Measurements from ENCODE around the gene SLC1A5. TPM values are rescaled to one million over a fixed set of nuclear protein-coding genes. Genes with fewer than 3 reads are reported as not detected.
"Not testable (repeated sequence)": the region's sequence is repeated elsewhere in the genome, so short reads cannot be mapped to it uniquely, and the experiment has no call there.

The SLC1A5 gene
- total and polyA plus RNA-seq, 2 donors (not counting 3 experiments of a cell fraction or from before 2014, with no cell fraction given), result 114 TPM

GRCh38 chr19:46823049-46823448 lies 34.7 kb upstream of the SLC1A5 start:
- Histone ChIP-seq H3K36me3 (ENCODE audit: control insufficient read depth in 2 of 2, extremely low read depth in 1 of 2, insufficient read depth in 2 of 2, low read length in 2 of 2) (no peaks in the 10 kb centered on the region), H3K9me3 (replicated peaks; ENCODE audit: control insufficient read depth, insufficient read depth, low read length) (no peaks in the 10 kb centered on the region), H3K4me3 (replicated peaks in 1 of 3; ENCODE audit: insufficient read depth in 1 of 3, low read depth in 1 of 3, low read length in 3 of 3) (no peak overlapping the region), H3K9me1 (replicated peaks; ENCODE audit: control insufficient read depth, extremely low read depth, insufficient read depth, low read length) (no peaks in the 10 kb centered on the region), H3K79me2 (ENCODE audit: control insufficient read depth, insufficient read depth, low read length) (no peaks in the 10 kb centered on the region), H2AFZ (ENCODE audit: low read depth, low read length) (no peak overlapping the region), H3K4me1 (ENCODE audit: control insufficient read depth, extremely low read depth, insufficient read depth, low read length) (no peaks in the 10 kb centered on the region), H3K4me2 (ENCODE audit: insufficient read depth, low read length) (no peak overlapping the region), H3K27me3 (ENCODE audit: control insufficient read depth in 2 of 2, insufficient read depth in 2 of 2, low read length in 2 of 2) (no peaks in the 10 kb centered on the region), H4K20me1 (replicated peaks; ENCODE audit: control insufficient read depth, extremely low read depth, insufficient read depth, low read length) (no peaks in the 10 kb centered on the region), H3K9ac (replicated peaks; ENCODE audit: extremely low read depth, insufficient read depth, low read length) (no peak overlapping the region), H3K27ac (ENCODE audit: insufficient read depth, low read depth, low read length) (no peak overlapping the region)
- intact Hi-C loops (cut with micrococcal nuclease) (no loop called here), dilution Hi-C loops (cut with MboI; ENCODE audit: extremely low pct_ligation_motif_present, low sequenced_read_pairs) (no loop called here)
- no peak for TF ChIP-seq POLR2A (IDR thresholded peaks at IDR 0.05; ENCODE audit: low read depth, low read length)
- TF ChIP-seq CTCF (IDR thresholded peaks at IDR 0.05; ENCODE audit: extremely low read depth in 1 of 2, insufficient read depth in 1 of 2, low read depth in 1 of 2, low read length in 2 of 2), result no peak
- no peak for TF ChIP-seq JUN (IDR thresholded peaks at IDR 0.05; ENCODE audit: borderline replicate concordance, insufficient read depth, insufficient read length, low read depth)
- no peak for TF ChIP-seq EZH2 (IDR thresholded peaks at IDR 0.05; ENCODE audit: borderline replicate concordance, low read depth, low read length, severe bottlenecking)
- no peak for TF ChIP-seq MYC (IDR thresholded peaks at IDR 0.05; ENCODE audit: low read depth, low read length)
- no peak for TF ChIP-seq MAX (IDR thresholded peaks at IDR 0.05; ENCODE audit: insufficient read depth, insufficient read length)
- no peak for TF ChIP-seq FOS (IDR thresholded peaks at IDR 0.05; ENCODE audit: borderline replicate concordance, insufficient read depth, low read length)
- no peak for TF ChIP-seq GATA2 (IDR thresholded peaks at IDR 0.05; ENCODE audit: insufficient read depth, insufficient read length, low read depth, low read length)
- TF ChIP-seq POLR2AphosphoS5 (IDR thresholded peaks at IDR 0.05; ENCODE audit: insufficient read depth, low read depth, low read length), result no peak
- POLR2A ChIA-PET, result interaction anchor here (0.6 kb wide), 1 partner anchor 16 kb away, joined by 6 read pairs; no protein-coding TSS in a partner anchor
- CTCF ChIA-PET, result interaction anchor here (1.0 to 2.1 kb wide), 6 partner anchors 11 to 65 kb away, joined by 3 to 6 read pairs (median 3); no protein-coding TSS in a partner anchor
- FAIRE-seq, result no peak
- DNase-seq (ENCODE audit: low read depth, low spot score), result no peak
- no TSS peak for BruUV-seq (replicated peaks)

GRCh38 chr19:46822410-46822787 lies 34.0 kb upstream of the SLC1A5 start:
- FAIRE-seq; H3K4me2 ChIP-seq (ENCODE audit: insufficient read depth, low read length); H4K20me1 ChIP-seq (replicated peaks; ENCODE audit: control insufficient read depth, extremely low read depth, insufficient read depth, low read length); H3K36me3 ChIP-seq (ENCODE audit: control insufficient read depth in 2 of 2, extremely low read depth in 1 of 2, insufficient read depth in 2 of 2, low read length in 2 of 2); dilution Hi-C loops (cut with MboI; ENCODE audit: extremely low pct_ligation_motif_present, low sequenced_read_pairs); H3K27me3 ChIP-seq (ENCODE audit: control insufficient read depth in 2 of 2, insufficient read depth in 2 of 2, low read length in 2 of 2); H3K9me3 ChIP-seq (replicated peaks; ENCODE audit: control insufficient read depth, insufficient read depth, low read length); BruUV-seq (replicated peaks); H3K27ac ChIP-seq (ENCODE audit: insufficient read depth, low read depth, low read length); POLR2A ChIA-PET; H2AFZ ChIP-seq (ENCODE audit: low read depth, low read length); H3K9ac ChIP-seq (replicated peaks; ENCODE audit: extremely low read depth, insufficient read depth, low read length); H3K4me1 ChIP-seq (ENCODE audit: control insufficient read depth, extremely low read depth, insufficient read depth, low read length); H3K4me3 ChIP-seq (replicated peaks in 1 of 3; ENCODE audit: insufficient read depth in 1 of 3, low read depth in 1 of 3, low read length in 3 of 3); intact Hi-C loops (cut with micrococcal nuclease); H3K79me2 ChIP-seq (ENCODE audit: control insufficient read depth, insufficient read depth, low read length); H3K9me1 ChIP-seq (replicated peaks; ENCODE audit: control insufficient read depth, extremely low read depth, insufficient read depth, low read length); DNase-seq (ENCODE audit: low read depth, low spot score): not testable (repeated sequence)
- CTCF ChIA-PET, result interaction anchor here (1.0 to 2.4 kb wide), 5 partner anchors 10 to 65 kb away, joined by 3 to 11 read pairs (median 3); no protein-coding TSS in a partner anchor

Measured in endothelial cell of umbilical vein (primary cell).